ENCODE data around the gene PPP1R3G. TPM values are rescaled to one million over a fixed set of nuclear protein-coding genes. Genes with fewer than 3 reads are reported as not detected.
"Not testable (repeated sequence)": the region's sequence is repeated elsewhere in the genome, so short reads cannot be mapped to it uniquely, and the experiment has no call there.

The PPP1R3G gene
- total RNA-seq, 2 donors from 2014 or later, result 2.8 to 4.2 TPM

GRCh38 chr6:5110246-5110645 lies 25.1 kb downstream of the PPP1R3G start:
- intact Hi-C loops (cut with DNase I), result no loop called here
- no peak for DNase-seq (ENCODE audit: low spot score)

DNA sequence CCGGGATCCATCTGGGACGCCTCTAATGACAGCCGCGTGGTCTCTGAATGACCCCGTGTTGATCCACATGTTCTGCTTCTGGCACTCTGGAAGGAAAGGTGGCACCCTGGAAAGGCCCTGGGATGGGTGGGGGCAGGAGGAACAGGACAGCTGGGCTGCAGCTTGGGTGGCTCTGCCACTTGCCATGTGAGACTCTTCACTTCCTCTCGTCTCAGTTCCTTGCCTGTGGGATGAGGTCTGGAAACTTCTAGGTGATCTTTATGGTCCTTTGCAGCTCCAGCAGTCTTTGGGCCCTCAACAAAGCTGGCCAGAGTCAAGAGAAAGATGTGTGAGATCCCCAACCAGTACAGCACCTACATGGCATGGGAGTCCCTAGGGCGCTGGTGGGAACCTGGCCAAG lies 26.5 kb downstream of the PPP1R3G start:
- intact Hi-C loops (cut with DNase I), result no loop called here
- DNase-seq (ENCODE audit: low spot score), result no peak

- intact Hi-C loops (cut with DNase I), result no loop called here
These were observed 27.1 kb downstream of the PPP1R3G start for GRCh38 chr6:5112066-5112799.

DNA sequence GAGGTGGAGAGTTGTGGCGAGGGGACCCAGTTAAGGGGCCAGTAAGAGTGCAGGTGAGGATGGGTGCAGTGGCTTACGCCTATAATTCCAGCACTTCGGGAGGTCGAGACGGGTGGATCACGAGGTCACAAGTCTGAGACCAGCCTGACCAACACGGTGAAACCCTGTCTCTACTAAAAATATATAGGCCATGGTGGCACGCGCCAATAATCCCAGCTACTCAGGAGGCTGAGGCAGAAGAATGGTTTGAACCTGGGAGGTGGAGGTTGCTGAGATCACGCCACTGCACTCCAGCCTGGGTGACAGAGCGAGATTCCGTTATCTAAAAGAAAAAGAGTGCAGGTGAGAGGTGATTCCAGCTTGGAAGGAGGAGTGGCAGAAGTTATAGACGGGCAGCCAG lies 28.0 kb downstream of the PPP1R3G start:
- no peak for DNase-seq (ENCODE audit: low spot score)
- intact Hi-C loops (cut with DNase I), result no loop called here

More at GRCh38 chr6:5112066-5112799, 27.1 kb downstream of the PPP1R3G start:
- DNase-seq (ENCODE audit: low spot score), result no peak

GRCh38 chr6:5115168-5115567 lies 30.0 kb downstream of the PPP1R3G start:
- intact Hi-C loops (cut with DNase I), result no loop called here
- DNase-seq (ENCODE audit: low spot score), result no peak

GRCh38 chr6:5116243-5116991 lies 31.3 kb downstream of the PPP1R3G start:
- intact Hi-C loops (cut with DNase I), result no loop called here
- DNase-seq (ENCODE audit: low spot score), result no peak

DNA sequence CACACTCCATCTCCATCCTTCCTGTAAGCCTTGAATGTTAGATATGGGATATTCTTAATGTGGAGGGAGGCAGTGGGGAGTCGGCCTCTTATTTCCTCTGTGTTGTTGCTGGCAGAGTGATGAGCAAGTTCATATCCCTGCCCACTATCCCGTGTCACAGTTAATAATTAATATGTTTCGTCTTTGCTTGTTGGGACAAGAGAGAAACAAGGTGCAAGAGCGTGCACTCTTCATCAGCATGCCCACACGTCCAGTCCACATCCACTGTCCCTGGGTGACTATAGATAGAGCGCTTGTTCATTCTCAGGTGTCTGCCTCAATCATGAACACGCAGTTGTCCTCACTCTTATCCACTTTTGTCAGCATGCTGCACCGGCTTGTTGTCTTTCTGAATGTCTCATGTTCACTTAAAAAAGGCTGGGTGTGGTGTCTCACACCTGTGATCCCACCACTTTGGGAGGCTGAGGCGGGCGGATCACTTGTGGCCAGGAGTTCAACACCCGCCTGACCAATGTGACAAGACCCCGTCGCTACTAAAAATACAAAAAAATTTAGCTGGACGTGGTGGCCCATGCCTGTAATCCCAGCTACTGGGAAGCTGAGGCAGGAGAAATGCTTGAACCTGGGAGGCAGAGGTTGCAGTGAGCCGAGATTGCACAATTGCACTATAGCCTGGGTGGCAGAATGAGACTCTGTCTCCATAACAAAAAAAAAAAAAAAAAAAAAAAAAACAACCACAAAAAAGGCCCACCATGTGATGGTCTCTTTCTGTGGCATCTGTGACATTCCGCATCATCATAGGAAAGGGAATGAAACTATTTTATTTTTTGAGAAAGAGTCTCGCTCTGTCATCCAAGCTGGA lies 34.2 kb downstream of the PPP1R3G start:
- no peak for DNase-seq (ENCODE audit: low spot score)
- intact Hi-C loops (cut with DNase I), result no loop called here

DNA sequence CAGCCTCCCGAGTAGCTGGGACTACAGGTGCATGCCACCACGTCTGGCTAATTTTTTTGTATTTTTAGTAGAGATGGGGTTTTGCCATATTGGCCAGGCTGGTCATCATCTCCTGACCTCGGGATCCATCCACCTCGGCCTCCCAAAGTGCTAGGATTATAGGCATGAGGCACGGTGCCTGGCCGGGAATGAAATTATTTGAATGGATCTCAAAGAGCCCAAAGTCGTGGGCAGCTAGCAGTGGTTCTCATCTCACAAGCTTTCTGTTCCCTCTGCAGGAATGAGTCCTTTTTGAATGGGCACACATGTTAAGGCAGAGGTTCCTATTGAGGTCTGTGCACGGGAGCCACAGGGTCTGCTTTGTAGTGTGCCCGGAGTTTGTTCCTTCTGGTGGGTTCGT lies 34.9 kb downstream of the PPP1R3G start:
- DNase-seq (ENCODE audit: low spot score), result no peak
- intact Hi-C loops (cut with DNase I), result no loop called here

- DNase-seq (ENCODE audit: low spot score); intact Hi-C loops (cut with DNase I): not testable (repeated sequence)
These were observed 35.4 kb downstream of the PPP1R3G start for GRCh38 chr6:5120543-5120942.

- intact Hi-C loops (cut with DNase I), result no loop called here
- no peak for DNase-seq (ENCODE audit: low spot score)
These were observed 36.3 kb downstream of the PPP1R3G start for GRCh38 chr6:5121479-5121878.

- intact Hi-C loops (cut with DNase I), result no loop called here
- DNase-seq (ENCODE audit: low spot score), result no peak
These were observed 36.8 kb downstream of the PPP1R3G start for GRCh38 chr6:5121956-5122355.

- intact Hi-C loops (cut with DNase I), result no loop called here
- no peak for DNase-seq (ENCODE audit: low spot score)
These were observed 37.5 kb downstream of the PPP1R3G start for GRCh38 chr6:5122504-5123112.

DNA sequence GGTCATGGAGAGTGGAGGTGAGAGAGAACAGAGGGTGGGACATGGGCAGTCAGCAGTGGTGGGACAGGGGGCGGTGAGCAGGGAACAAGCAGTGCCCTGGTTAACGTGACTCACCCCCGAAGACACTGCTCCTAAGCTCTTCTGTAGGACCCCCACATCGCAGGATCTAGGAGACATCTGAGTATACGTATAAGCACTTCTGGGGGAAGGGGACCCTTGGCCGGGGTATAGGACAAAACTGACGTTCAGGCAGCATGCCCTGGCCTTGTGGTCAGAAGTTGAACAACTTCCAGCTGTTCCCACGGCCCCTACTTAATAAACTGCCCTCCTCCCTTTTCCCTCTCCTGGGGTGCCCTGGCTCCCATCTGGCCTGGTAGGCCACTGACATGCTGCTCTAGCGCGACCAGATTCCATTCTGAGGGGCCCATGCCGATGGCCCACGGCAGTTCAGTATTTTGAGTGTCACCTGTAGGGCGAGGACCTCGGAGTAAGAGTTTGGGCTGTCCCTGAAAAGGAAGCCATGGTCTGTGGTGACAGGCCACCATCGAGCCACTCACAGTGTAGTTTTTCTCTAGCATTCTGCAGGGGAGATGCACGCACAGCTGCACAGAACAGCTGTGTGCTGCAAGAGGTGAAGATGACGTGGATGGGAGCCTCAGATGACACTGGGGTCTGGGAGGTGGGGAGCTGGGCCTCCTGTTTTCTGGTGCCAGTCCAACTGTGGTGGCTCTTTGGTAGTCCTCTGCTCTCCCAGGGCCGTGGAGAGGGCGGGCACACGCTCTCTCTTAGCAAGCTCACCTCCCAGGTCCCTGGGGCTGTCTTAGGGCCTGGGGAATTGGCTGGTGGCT lies 38.4 kb downstream of the PPP1R3G start:
- intact Hi-C loops (cut with DNase I), result no loop called here
- no peak for DNase-seq (ENCODE audit: low spot score)

- intact Hi-C loops (cut with DNase I), result no loop called here
- no peak for DNase-seq (ENCODE audit: low spot score)
These were observed 39.4 kb downstream of the PPP1R3G start for GRCh38 chr6:5124526-5124925.

- intact Hi-C loops (cut with DNase I), result no loop called here
These were observed 40.2 kb downstream of the PPP1R3G start for GRCh38 chr6:5125152-5126006.

DNA sequence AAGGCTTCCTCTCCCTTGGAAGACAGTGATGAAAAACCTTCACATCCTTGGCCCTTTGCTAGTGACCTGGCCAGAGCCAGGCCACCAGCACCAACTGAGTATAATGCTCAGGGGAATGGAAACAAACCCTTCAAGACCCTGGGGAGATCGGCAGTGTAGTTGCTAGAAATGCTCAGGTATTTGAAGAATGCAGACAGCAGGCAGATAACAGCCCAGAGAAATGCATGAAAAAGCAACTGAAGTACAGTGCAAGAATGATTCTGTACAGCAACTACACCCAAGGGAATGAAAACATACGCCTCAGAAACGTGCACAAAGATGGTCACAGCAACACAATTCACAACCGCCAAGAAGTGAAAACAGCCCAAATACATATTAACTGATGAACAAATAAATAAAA lies 41.1 kb downstream of the PPP1R3G start:
- DNase-seq (ENCODE audit: low spot score), result no peak
- intact Hi-C loops (cut with DNase I), result no loop called here

More at GRCh38 chr6:5125152-5126006, 40.2 kb downstream of the PPP1R3G start:
- DNase-seq (ENCODE audit: low spot score), result no peak

- DNase-seq (ENCODE audit: low spot score), result no peak
- intact Hi-C loops (cut with DNase I), result no loop called here
These were observed 42.1 kb downstream of the PPP1R3G start for GRCh38 chr6:5127106-5127687.
